Raji (cell line): ENCODE measurements around the gene KRT4.

Experiments
- POLR2A ChIP-seq: IDR thresholded peaks from 2 replicates; pipeline ENCODE4 v1.6.1; 2011; ENCODE audit warnings: low read depth, low read length, control low read depth; ENCODE audit not compliant: insufficient read depth

KRT4 gene

GRCh38 chr12:52828591-52829021, 14.7 kb upstream of the KRT4 start:
- TF ChIP-seq POLR2A, result no peak

DNA sequence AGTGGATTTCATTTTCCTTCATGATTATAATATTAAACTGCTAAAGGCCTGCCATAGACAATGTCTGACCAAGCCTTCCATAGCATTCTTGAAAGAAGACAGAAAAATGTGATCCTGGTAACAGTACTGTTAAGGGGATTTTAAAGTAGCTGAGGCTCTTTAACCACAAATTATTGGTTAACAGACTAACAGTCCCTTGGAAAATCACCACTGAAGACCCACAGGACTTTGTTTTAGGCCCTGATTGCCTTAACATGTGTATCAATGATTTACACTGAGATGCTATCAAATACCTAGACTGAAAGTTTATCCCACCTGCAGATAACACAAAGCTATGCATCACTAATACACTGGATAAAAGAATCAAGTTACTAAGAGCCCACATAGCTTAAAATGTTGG, 14.2 kb upstream of the KRT4 start:
- TF ChIP-seq POLR2A, result no peak

DNA sequence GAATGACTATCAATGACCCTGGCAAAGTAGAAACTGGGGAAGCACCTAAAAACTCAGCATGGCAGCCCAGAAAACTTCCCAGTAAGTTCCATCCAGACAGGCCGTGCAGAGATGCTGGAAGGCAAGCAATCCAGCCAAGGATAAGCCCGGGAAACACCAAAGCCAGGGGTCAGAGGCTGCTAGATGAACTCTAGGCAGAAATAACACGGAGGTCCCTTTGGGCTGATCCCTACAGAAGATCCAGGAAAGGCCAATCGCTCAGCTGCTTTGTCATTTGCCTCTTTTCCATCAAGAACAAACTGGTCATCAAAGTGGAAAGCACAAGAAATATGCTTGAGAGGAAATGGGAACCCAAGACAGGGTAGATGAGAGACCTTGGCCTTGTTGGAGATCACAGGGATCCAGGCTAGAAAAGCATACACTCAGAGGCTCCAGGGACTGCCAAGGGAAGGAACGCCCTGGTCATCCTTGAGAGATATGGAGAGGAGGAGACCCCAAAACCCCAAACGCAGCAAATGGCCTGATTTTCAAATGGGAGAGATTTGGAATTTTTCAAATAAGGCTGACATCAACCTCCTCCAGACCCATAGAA, 13.7 kb upstream of the KRT4 start:
- no peak for TF ChIP-seq POLR2A

DNA sequence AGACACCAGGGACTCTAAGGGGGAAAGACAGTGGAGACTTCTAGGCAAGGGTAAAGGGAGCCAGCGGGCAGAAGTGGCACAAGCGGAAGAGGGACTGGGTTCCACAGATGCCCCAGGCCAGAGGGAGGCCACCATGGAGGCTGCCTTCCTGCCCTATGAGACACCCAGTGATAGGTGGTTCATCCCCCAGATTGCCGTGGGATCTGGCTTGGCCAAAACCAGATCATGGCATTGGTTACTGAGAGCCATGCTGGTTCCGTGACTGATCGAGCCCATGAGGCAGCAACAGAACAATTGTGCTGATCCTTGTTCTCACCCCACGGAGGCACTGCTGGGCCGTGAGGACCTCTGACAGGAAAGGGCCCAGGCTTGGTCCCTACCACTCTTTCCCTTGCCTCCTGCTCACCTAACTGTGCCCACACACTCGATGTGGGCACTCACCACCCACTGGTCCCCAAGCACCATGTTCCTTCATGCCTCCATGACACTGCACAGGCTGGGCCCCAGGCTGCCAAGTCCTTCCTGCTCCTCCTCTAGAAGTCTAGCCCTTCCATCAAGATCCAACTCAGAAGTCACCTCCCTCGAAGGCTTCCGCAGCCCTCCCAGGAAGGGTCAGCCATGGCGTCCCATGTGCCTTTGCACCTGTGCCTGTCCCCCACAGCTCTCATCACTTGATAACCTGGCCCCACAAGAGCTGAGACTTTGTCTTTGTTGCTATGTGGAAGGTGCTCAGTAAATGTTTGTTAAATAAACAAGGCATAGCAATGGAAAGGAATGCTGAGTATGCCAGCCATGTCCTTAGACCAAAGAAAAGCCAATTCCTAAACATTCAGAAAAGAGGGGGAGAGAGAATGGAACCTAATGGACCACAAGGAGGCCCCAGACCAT, 12.9 kb upstream of the KRT4 start:
- no peak for TF ChIP-seq POLR2A

GRCh38 chr12:52825961-52826360, 12.0 kb upstream of the KRT4 start:
- TF ChIP-seq POLR2A, result no peak

GRCh38 chr12:52824741-52825410, 11.0 kb upstream of the KRT4 start:
- TF ChIP-seq POLR2A, result no peak

DNA sequence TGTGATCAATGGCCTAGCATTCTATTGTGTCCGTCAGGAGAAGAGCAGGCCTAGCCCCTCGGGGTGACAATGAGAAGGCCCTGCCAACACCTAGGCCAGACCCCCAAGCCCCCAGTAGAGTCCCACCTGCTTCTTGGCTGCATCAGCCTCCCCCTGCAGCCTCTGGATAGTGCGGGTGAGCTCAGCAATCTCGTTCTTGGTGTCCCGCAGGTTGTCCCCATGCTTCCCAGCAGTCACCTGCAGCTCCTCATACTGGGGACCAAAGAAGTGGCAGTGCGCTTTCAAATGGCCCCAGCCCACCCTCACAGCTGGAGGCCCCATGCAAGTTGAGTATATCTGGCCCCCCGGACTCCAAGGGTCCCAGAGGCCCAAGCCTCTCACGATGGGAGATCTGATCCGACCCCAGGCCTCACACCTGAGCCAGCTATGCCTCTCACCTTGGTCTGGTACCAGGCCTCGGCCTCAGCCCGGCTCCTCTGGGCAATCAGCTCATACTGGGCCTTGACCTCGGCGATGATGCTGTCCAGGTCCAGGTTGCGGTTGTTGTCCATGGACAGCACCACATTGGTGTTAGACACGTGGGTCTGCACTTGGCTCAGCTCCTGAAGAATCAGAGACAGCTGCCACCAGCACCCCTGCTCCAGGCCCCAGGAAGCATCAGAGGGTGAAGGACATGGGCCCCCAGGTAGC, 10.0 kb upstream of the KRT4 start:
- no peak for TF ChIP-seq POLR2A

- no peak for TF ChIP-seq POLR2A
These were observed 9.0 kb upstream of the KRT4 start for GRCh38 chr12:52822771-52823510.

GRCh38 chr12:52821826-52822660, 8.1 kb upstream of the KRT4 start:
- no peak for TF ChIP-seq POLR2A

GRCh38 chr12:52821071-52821730, 7.3 kb upstream of the KRT4 start:
- TF ChIP-seq POLR2A, result no peak

DNA sequence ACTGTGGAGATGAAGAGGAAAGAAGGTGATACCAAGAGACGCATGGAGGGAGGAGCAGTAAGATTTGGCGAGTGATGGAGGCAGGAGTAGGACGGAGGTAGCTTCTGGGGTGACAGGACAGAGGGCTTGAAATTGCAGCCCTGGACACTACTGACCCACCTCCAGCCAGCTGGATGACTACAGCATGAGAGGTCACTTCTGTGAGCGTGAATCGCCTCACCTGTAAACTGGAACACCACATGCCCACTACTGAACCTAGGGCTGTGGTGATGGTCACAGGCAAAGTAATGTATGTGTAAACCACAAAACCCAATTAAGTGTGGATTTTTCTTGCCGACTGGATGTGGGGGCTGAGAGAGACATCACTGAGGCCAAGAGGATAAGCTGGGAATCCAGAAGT, 6.6 kb upstream of the KRT4 start:
- no peak for TF ChIP-seq POLR2A

DNA sequence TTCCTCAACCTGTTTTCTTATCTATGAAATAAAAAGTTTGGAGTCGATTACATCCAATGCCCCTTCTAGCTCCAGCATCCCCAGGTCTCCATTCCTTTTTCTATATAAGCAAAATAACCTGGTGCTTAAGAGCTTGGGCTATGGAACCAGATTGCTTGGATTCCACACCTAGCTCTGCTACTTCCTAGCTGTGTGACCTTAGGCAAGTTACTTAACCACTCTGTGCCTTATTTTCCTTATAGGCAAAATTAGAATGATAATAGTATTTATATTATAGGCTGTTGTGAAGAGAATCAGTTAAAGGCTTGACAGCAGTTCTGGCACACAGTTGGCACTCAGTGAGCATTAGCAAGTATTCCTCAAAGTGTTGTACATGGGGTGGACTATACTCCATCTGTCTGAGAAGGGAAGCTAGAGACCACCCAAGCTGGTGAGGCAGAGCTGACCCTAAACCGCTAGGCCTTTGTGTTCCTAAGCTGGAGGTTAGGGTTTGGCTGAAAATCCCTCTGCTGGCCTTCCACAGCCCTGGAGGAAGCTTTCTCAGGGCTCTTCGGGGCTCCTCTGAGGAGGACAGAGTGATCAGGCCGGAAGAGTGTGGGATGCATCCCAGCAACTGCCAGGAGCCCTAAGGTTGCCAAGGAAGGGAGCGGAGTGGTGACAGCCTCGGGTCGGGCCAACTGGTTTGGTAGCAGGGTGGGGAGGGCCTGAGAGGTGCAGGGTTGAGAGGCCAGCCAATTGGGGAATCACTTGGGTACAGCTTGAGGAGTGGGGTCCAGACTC, 6.0 kb upstream of the KRT4 start:
- no peak for TF ChIP-seq POLR2A
